Mesenteric fat pad (tissue), 1 donor: ENCODE measurements around the gene AGBL5. TPM values are rescaled to one million over a fixed set of nuclear protein-coding genes. Genes with fewer than 3 reads are reported as not detected.

Experiments used
- DNase-seq: peaks from one replicate; pipeline ENCODE4 v3.0.0-alpha.2; 2020; ENCODE audit warnings: low spot score
- total RNA-seq: library from RNA; stranded (reverse); fragmentation: NEBNext Ultra II Directional; extraction: Animal tissue kit (Norgen Biotek cat#: 25700); gene quantifications from one replicate; pipeline ENCODE4 v1.2.1, GENCODE V29; 2021
- donor health status: DM: yes; HTN: yes; CAD: no.

AGBL5 gene
- total RNA-seq, 1 donor from 2014 or later = 20.3 TPM

DNA sequence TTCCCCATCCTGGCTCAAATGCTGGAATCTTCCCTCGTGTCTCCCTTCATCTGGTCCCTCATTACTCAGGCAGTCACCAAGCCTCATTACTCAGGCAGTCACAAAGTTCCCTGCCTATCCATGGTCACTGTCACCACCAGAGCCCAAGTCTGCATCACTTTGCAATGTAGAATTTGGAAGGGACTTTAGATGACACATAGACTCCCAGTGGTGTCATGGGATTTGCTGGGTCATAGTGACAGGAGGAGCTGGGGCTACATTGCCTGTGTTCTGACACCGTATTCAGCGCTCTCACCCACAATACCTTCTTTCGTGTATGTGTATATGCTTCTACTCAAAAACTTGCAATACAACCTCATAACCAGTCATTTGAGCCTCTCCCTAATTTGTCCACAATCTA lies 24.9 kb downstream of the AGBL5 start:
- no peak for DNase-seq

DNA sequence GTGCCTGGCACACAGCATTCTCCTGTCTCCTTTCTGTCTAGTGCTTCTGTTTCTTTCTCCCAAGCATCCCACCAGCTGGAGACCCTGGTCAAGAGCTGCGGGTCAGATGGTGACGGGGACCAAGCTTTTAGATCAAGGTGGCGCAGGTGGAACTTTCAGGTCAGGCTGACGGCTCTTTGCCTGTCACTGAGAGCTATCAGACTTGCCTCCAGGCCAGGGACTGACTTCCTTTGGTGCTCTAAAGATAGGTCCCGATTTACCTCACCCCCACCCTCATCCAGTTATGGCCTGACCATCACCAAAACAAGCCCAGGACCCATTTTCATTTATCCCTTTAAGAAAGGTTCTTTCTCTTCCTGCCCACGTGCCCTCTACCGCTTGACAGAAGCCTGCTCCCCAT lies 25.8 kb downstream of the AGBL5 start:
- no peak for DNase-seq

DNA sequence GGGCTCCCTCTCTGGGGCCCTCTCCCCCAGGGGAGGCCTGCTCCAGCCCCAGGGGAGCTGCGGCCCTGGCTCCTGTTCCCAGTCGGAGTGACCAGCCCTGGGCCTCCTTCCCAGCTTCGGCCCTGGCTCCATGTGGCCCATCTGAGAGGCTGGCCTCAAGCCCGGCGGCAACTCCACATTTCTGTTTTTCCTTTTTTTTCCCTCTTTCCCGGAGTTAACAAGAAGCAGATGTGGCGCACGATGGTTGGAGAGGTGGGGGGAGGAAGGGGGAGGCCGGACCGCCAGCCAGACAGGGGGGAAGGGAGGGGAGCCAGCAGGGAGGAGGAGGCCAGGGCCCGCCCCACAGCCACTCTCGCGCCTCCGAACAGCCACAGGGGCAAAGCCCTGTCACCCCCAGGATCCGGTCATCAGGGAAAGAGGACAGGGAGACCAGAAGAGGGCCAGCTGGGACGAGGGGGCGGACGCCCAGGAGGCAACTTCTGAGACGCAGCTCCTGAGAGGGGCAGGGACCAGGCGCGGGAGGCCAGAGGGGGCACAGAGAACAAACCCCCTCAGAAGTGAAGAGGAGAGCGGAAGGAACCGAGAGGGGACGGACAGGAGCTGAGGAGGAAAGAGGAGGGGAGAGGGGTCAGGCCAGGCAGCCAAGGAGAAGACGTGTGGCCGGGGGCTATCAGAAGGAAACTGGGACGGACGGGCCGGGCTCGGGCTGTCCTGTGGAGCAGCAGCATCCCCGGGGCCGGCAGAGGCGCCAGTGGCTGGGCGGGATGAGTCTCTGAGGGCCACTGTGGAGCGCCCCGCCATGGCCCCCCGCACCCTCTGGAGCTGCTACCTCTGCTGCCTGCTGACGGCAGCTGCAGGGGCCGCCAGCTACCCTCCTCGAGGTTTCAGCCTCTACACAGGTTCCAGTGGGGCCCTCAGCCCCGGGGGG lies 27.1 kb downstream of the AGBL5 start, which contains the start of gene EMILIN1:
Gene EMILIN1 (plus strand): TSS at position 349 of the 928 bp plus-strand sequence. CDS start 451 bp downstream, at position 800.
- peak; percentile 93 for DNase-seq

DNA sequence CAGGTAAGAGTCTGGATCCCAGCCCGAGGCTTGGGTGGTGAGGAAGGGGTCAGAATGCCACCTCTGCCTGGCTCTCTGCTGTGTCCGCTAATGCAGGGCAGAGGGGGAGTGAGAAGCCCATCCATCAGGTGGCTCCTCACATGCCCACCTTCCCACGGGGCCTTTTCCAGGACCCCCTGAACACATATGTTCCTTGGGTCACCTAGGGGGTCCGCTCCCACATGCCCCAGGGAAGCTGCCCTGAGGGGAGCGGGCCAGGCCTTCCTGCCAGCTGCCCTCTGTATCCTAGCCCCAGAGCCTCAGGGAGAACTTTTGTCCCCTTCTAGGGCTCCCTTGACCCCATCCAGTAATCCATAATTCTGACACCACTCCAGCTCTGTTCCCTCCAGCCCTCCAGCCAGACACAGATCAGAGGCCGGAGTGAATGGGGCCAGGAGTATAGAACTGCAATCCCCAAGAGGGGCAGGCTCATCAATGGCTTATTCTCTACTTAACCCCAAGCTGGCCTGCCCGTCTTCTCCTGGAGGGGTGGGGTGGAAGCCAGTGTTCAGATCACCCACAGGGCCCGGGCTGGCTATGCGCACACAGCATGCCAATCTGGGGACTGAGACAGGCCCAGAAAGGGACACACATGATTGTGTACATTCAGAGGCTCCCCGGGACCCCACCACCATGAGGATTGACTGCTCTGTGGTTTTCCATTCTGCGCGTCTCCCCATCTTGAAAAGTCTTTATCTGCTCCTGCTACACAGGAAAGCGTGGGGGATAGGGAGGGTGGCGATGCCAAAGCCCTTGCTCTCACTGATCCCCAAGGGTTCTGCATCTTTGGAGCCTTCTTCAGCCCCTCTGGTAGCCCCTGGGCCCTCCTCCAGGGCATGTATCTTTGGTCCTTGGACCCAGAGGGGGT lies 28.0 kb downstream of the AGBL5 start:
- no peak for DNase-seq

DNA sequence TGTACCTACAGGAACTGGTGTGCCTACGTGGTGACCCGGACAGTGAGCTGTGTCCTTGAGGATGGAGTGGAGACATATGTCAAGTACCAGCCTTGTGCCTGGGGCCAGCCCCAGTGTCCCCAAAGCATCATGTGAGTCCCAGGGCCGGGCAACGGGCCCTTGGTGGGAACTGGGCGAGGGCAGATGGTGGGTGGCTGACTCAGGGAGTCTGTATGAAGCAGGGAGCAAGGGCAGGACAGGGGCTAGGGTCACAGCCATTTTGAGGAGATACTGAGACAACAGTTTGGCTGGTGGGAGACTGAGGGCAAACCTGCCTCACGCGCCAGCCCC lies 28.6 kb downstream of the AGBL5 start:
- no peak for DNase-seq

DNA sequence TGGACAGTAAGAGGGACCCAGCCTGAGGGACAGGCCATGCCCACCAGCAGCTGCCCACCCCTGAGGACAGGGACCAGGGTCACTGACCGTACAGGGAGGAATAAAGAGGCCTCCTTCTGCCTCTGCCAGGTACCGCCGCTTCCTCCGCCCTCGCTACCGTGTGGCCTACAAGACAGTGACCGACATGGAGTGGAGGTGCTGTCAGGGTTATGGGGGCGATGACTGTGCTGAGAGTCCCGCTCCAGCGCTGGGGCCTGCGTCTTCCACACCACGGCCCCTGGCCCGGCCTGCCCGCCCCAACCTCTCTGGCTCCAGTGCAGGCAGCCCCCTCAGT lies 29.1 kb downstream of the AGBL5 start:
- DNase-seq = no peak

DNA sequence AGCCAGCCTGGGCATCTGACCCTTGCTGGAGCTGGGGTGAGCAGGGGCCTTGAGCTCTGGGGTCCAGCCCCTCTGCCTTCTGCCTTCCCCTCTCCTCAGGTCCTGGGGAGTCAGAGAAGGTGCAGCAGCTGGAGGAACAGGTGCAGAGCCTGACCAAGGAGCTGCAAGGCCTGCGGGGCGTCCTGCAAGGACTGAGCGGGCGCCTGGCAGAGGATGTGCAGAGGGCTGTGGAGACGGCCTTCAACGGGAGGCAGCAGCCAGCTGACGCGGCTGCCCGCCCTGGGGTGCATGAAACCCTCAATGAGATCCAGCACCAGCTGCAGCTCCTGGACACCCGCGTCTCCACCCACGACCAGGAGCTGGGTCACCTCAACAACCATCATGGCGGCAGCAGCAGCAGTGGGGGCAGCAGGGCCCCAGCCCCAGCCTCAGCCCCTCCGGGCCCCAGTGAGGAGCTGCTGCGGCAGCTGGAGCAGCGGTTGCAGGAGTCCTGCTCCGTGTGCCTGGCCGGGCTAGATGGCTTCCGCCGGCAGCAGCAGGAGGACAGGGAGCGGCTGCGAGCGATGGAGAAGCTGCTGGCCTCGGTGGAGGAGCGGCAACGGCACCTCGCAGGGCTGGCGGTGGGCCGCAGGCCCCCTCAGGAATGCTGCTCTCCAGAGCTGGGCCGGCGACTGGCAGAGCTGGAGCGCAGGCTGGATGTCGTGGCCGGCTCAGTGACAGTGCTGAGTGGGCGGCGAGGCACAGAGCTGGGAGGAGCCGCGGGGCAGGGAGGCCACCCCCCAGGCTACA lies 30.7 kb downstream of the AGBL5 start:
- no peak for DNase-seq

DNA sequence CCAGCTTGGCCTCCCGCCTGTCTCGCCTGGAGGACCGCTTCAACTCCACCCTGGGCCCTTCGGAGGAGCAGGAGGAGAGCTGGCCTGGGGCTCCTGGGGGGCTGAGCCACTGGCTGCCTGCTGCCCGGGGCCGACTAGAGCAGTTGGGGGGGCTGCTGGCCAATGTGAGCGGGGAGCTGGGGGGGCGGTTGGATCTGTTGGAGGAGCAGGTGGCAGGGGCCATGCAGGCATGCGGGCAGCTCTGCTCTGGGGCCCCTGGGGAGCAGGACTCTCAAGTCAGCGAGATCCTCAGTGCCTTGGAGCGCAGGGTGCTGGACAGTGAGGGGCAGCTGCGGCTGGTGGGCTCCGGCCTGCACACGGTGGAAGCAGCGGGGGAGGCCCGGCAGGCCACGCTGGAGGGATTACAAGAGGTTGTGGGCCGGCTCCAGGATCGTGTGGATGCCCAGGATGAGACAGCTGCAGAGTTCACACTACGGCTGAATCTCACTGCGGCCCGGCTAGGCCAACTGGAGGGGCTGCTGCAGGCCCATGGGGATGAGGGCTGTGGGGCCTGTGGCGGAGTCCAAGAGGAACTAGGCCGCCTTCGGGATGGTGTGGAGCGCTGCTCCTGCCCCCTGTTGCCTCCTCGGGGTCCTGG lies 31.4 kb downstream of the AGBL5 start:
- DNase-seq = no peak

DNA sequence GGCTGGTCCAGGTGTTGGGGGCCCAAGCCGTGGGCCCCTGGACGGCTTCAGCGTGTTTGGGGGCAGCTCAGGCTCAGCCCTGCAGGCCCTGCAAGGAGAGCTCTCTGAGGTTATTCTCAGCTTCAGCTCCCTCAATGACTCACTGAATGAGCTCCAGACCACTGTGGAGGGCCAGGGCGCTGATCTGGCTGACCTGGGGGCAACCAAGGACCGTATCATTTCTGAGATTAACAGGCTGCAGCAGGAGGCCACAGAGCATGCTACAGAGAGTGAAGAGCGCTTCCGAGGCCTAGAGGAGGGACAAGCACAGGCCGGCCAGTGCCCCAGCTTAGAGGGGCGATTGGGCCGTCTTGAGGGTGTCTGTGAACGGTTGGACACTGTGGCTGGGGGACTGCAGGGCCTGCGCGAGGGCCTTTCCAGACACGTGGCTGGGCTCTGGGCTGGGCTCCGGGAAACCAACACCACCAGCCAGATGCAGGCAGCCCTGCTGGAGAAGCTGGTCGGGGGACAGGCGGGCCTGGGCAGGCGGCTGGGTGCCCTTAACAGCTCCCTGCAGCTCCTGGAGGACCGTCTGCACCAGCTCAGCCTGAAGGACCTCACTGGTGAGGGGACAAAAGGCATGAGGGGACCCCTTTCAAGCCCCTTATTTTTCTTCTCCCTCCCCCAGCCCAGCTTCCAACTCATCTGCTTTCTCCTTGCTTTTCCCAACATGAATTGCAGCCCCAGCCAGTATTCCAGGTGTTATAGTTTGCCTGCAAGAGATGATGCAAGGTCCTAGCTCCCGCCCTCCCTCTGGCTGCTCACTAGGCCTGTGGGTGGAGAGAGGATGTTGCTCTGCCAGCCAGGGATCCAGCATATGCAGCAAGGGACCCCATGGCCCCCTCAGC lies 32.2 kb downstream of the AGBL5 start:
- no peak for DNase-seq

DNA sequence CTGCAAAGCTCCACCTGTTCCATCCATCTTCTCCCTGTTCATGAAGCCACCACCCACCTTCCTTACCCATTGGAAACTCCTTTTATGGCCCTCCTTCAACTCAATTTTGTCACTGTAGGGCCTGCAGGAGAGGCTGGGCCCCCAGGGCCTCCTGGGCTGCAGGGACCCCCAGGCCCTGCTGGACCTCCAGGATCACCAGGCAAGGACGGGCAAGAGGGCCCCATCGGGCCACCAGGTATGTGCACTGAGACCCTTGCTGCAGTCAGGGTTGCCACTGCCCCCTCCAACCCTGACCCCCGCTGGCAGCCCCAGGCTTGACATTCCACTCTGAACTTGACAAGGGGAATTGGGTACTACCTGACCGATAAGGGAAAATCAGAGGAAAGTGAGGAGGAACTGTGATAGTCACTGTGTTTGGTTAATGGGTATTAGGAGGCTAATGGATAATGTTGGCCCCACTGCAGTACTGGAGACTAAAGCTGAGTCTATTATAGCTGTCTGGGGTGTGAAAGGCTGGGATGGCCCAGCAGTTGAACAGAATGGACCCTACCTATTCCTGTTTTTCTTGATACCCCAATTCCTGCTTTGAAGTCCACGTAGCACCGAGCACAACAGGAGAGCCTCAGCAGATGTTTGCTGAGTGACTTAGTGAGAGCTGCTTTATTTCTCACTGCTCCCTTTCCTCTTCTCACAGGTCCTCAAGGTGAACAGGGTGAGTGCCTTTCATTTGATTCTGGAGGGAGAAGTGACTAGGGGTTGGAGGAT lies 33.0 kb downstream of the AGBL5 start:
- no peak for DNase-seq

DNA sequence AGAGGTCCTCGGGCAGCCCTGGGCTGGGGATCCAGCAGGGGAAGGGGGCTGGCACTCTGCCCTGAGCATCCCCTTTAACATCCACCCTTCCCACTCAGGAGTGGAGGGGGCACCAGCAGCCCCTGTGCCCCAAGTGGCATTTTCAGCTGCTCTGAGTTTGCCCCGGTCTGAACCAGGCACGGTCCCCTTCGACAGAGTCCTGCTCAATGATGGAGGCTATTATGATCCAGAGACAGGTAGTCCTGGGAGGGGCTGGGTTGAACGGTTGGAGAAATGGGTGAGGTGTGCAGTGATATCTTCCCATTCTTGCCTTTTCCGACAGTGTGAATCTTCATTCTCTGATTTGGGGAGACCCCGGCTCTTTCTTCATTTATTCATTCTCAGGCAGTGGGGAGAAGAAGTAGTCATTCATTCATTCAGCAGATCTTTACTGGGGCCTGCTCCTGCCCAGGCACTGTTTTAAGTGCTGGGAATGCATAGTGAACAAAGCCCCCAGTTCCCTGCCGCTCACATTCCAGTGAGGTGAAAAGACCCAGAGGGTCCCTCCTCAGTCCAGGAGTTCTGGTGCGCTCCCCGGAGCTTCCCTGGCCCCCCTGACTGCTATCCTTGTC lies 33.7 kb downstream of the AGBL5 start:
- DNase-seq = no peak

DNA sequence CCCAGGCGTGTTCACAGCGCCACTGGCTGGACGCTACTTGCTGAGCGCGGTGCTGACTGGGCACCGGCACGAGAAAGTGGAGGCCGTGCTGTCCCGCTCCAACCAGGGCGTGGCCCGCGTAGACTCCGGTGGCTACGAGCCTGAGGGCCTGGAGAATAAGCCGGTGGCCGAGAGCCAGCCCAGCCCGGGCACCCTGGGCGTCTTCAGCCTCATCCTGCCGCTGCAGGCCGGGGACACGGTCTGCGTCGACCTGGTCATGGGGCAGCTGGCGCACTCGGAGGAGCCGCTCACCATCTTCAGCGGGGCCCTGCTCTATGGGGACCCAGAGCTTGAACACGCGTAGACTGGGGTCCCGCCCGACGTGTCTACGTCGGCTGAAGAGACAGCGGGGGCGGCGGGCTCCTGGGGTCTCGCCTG lies 34.2 kb downstream of the AGBL5 start:
- DNase-seq = peak; percentile 94

DNA sequence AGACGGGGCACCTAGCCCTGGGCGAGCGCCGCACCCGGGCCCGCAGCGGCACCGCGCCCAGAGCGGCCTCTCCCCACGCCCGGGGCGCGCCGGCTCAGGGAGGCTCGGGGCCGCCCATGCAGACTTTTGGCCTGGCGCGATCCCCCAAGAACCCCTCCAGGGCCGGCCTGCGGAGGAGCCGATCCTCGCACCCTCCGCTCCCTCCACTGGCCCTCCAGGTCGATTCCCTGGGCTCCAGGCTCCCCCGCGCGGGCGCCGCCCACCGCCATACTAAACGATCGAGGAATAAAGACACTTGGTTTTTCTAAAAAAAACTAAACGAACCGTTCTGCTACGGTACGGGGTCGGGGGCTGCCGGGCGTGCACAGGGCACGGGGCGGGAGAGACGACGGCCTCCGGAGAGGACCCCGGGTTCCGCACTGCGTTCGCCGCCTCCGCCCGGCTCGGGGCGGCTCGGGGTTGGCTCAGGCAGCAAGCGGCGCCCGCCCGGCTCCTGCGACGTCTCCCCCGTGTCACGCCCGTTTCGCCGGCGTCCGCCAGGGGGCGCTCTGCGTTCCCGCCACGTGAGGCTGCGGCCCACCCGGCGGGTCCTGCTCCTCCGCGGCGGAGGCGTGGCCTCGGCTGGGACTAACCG lies 34.7 kb downstream of the AGBL5 start:
- DNase-seq = peak; percentile 99

DNA sequence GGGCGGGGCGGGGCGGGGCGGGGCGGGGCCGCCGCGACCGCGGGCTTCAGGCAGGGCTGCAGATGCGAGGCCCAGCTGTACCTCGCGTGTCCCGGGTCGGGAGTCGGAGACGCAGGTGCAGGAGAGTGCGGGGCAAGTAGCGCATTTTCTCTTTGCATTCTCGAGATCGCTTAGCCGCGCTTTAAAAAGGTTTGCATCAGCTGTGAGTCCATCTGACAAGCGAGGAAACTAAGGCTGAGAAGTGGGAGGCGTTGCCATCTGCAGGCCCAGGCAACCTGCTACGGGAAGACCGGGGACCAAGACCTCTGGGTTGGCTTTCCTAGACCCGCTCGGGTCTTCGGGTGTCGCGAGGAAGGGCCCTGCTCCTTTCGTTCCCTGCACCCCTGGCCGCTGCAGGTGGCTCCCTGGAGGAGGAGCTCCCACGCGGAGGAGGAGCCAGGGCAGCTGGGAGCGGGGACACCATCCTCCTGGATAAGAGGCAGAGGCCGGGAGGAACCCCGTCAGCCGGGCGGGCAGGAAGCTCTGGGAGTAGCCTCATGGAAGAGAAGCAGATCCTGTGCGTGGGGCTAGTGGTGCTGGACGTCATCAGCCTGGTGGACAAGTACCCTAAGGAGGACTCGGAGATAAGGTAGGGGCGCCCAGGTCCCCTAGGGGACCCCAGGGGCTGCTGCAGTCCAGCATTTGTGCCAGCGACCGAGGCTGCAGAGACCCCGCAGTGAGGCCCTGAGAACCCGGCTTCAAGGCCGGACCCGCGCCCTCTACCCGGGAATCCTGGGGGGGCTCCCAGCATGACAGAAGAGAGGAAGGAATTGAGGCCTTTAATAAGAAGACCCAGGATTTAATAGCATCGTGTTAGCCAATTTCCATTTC lies 35.5 kb downstream of the AGBL5 start, which contains the start of gene KHK:
Gene KHK (plus strand): TSS at position 49 of the 870 bp plus-strand sequence. CDS start 488 bp downstream, at position 537.
- no peak for DNase-seq

DNA sequence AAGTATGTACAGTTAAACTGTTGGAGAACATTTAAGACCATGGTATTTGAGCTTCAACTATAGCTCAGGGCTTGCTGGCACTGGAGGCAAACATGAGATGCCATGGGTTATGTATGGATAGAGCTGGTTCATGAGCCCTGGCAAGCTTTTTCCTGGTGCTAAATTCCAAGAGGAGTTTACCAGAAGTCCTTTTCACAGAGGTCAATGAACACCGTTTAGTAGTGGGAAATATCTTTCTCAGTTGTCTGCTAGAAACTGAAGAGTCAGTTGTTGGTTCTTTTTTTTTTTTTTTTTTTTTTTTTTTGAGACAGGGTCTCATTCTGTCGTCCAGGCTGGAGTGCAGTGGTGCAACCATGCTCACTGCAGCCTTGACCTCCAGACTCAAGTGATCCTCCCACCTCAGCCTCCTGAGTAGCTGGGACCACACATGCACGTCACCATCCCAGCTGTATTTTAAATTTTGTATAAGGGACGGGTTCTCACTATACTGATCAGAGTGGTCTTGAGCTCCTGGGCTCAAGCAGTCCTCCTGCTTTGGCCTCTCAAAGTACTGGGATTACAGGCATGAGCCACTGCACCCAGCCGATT lies 36.4 kb downstream of the AGBL5 start:
- DNase-seq = no peak

DNA sequence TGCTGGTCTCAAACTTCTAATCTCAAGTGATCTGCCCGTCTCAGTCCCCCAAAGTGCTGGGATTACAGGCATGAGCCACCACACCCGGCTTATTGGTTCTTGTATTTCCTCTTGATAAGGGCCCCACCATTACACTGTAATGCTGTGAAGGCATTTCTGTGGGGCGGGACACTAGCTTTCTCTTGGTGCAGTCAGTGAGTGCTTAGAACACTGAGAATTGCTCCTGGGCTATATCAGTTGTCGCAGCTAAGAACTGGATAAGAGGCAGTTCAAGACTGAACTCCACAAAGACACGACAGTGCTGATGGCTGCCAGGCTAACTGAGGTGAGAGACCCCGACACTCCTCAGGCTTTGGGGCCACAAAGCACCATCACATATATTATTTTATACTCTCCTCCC lies 37.2 kb downstream of the AGBL5 start:
- no peak for DNase-seq
